H1 (cell line): Measurements from ENCODE around the gene IPO9. TPM values are rescaled to one million over a fixed set of nuclear protein-coding genes. Genes with fewer than 3 reads are reported as not detected.

Experiments used
- CTCF ChIA-PET: fragments of 300-600 bp; sonication (Branson Sonifier 250); formaldehyde crosslinking; loops from one replicate; lab custom pipeline; 2021; ENCODE audit not compliant: partially characterized antibody; lab: Charles Lee
- POLR2A ChIA-PET: fragments of 300-600 bp; sonication (Branson Sonifier 250); formaldehyde crosslinking; loops from one replicate; lab custom pipeline; 2021; ENCODE audit warnings: inconsistent platforms; ENCODE audit not compliant: partially characterized antibody; lab: Charles Lee
- DNase-seq, 2 experiments: peaks; one replicate each; pipeline versions ENCODE4 v3.0.0 to v3.0.0-alpha.2; 2010 to 2022; ENCODE audit warnings: low spot score in 2 of 2, low read depth in 1 of 2, mixed read lengths in 1 of 2
- FAIRE-seq: peaks from 2 replicates; lab custom pipeline; 2011; peaks lifted over from hg19 to GRCh38; lab: Jason Lieb, UNC
- H2AFZ ChIP-seq: 2 replicates; pipeline ENCODE4 v1.8.1; 2012; ENCODE audit warnings: low read length, inconsistent platforms
- H2AK5ac ChIP-seq: 2 replicates; pipeline ENCODE4 v1.6.1; 2013; ENCODE audit warnings: low read depth, low read length
- H2BK120ac ChIP-seq: replicated peaks from 2 replicates; pipeline ENCODE3; 2013; ENCODE audit warnings: low read depth, low read length, inconsistent platforms
- H2BK12ac ChIP-seq: 2 replicates; pipeline ENCODE4 v1.6.1; 2013; ENCODE audit warnings: low read depth, low read length
- H2BK15ac ChIP-seq: 2 replicates; pipeline ENCODE4 v1.6.1; 2013; ENCODE audit warnings: low read length
- H2BK20ac ChIP-seq: 2 replicates; pipeline ENCODE4 v1.6.1; 2013; ENCODE audit warnings: low read length
- H2BK5ac ChIP-seq: 2 replicates; pipeline ENCODE4 v1.6.1; 2013; ENCODE audit warnings: low read depth, low read length
- H3K14ac ChIP-seq: 2 replicates; pipeline ENCODE4 v1.6.1; 2013; ENCODE audit warnings: inconsistent platforms; ENCODE audit not compliant: insufficient read length
- H3K18ac ChIP-seq: 2 replicates; pipeline ENCODE4 v1.6.1; 2013; ENCODE audit warnings: low read length; ENCODE audit errors: extremely low read depth
- H3K23ac ChIP-seq: 2 replicates; pipeline ENCODE4 v1.6.1; 2013; ENCODE audit warnings: inconsistent platforms; ENCODE audit not compliant: insufficient read length
- H3K23me2 ChIP-seq: 2 replicates; pipeline ENCODE4 v1.6.1; 2013; ENCODE audit warnings: low read depth, low read length
- H3K27ac ChIP-seq: 2 replicates; pipeline ENCODE4 v1.6.1; 2011; ENCODE audit warnings: low read depth, low read length, inconsistent platforms
- H3K27me3 ChIP-seq, 4 experiments: replicated peaks in 1 of 4; 1 replicate in 1 of 4; 2 replicates in 3 of 4; pipeline versions ENCODE4 v1.6.1 to v1.8.1; 2011 to 2013; ENCODE audit warnings: low read length in 3 of 4, mild to moderate bottlenecking in 3 of 4, inconsistent platforms in 2 of 4, mixed read lengths in 2 of 4, moderate library complexity in 1 of 4; ENCODE audit not compliant: control insufficient read depth in 3 of 4, insufficient read depth in 3 of 4; ENCODE audit errors: extremely low read depth in 1 of 4
- H3K36me3 ChIP-seq, 4 experiments: 2 replicates each; pipeline versions ENCODE4 v1.6.1 to v1.8.1; 2011 to 2013; ENCODE audit warnings: mild to moderate bottlenecking in 4 of 4, low read length in 3 of 4, moderate library complexity in 2 of 4, control low read depth in 1 of 4, inconsistent platforms in 1 of 4; ENCODE audit not compliant: insufficient read depth in 4 of 4, control insufficient read depth in 2 of 4
- H3K4ac ChIP-seq: replicated peaks from 2 replicates; pipeline ENCODE3; 2013; ENCODE audit warnings: low read length, low read depth, mixed read lengths, inconsistent platforms; ENCODE audit not compliant: insufficient read length
- H3K4me1 ChIP-seq, 4 experiments: replicated peaks in 1 of 4; 1 replicate in 1 of 4; 2 replicates in 3 of 4; pipeline versions ENCODE4 v1.6.1 to v1.8.1; 2011 to 2013; ENCODE audit warnings: low read length in 3 of 4, inconsistent platforms in 2 of 4, mixed read lengths in 1 of 4; ENCODE audit not compliant: insufficient read depth in 4 of 4, control insufficient read depth in 3 of 4
- H3K4me2 ChIP-seq, 2 experiments: 2 replicates each; pipeline versions ENCODE4 v1.6.1 to v1.8.1; 2011 to 2013; ENCODE audit warnings: low read depth in 2 of 2, low read length in 2 of 2, control low read depth in 1 of 2, inconsistent platforms in 1 of 2, mild to moderate bottlenecking in 1 of 2; ENCODE audit not compliant: insufficient read depth in 1 of 2
- H3K4me3 ChIP-seq, 4 experiments: fragments of 200-600, 300-600 bp in 1 of 4; sonication (generic), shearing (Covaris generic), sonication (Bioruptor Twin) in 1 of 4; 2 replicates each; pipeline versions ENCODE4 v1.5.1 to v1.8.1; 2011 to 2016; ENCODE audit warnings: low read length in 4 of 4, low read depth in 3 of 4, control low read depth in 2 of 4, inconsistent platforms in 2 of 4, mild to moderate bottlenecking in 2 of 4, mixed read lengths in 1 of 4, moderate library complexity in 1 of 4; ENCODE audit not compliant: insufficient read depth in 2 of 4; ENCODE audit errors: extremely low read depth in 1 of 4
- H3K56ac ChIP-seq: replicated peaks from 2 replicates; pipeline ENCODE3; 2013; ENCODE audit warnings: low read depth, mild to moderate bottlenecking, mixed read lengths, low read length, inconsistent platforms; ENCODE audit not compliant: insufficient read length
- H3K79me1 ChIP-seq: 2 replicates; pipeline ENCODE4 v1.6.1; 2013; ENCODE audit warnings: low read depth, low read length, control low read depth
- H3K79me2 ChIP-seq, 2 experiments: 2 replicates each; pipeline versions ENCODE4 v1.6.1 to v1.8.1; 2012 to 2013; ENCODE audit warnings: low read length in 2 of 2, mild to moderate bottlenecking in 2 of 2, inconsistent platforms in 1 of 2; ENCODE audit not compliant: insufficient read depth in 2 of 2, control insufficient read depth in 1 of 2
- H3K9ac ChIP-seq, 4 experiments: replicated peaks in 1 of 4; 1 replicate in 1 of 4; 2 replicates in 3 of 4; pipeline versions ENCODE4 v1.6.1 to v1.8.1; 2011 to 2013; ENCODE audit warnings: low read depth in 3 of 4, low read length in 3 of 4, control low read depth in 2 of 4, mild to moderate bottlenecking in 2 of 4, moderate library complexity in 2 of 4, inconsistent platforms in 1 of 4; ENCODE audit errors: extremely low read depth in 1 of 4
- H3K9me3 ChIP-seq, 2 experiments: 2 replicates each; pipeline versions ENCODE4 v1.6.1 to v1.8.1; 2012 to 2013; ENCODE audit warnings: mild to moderate bottlenecking in 2 of 2, moderate library complexity in 2 of 2, control low read depth in 1 of 2, inconsistent platforms in 1 of 2, low read depth in 1 of 2, low read length in 1 of 2, mixed read lengths in 1 of 2; ENCODE audit not compliant: insufficient read depth in 2 of 2
- H4K20me1 ChIP-seq, 2 experiments: replicated peaks in 1 of 2; 2 replicates each; pipeline versions ENCODE3 to v1.8.1; 2011 to 2013; ENCODE audit warnings: inconsistent platforms in 2 of 2, low read length in 2 of 2, mild to moderate bottlenecking in 1 of 2; ENCODE audit not compliant: insufficient read depth in 2 of 2, control insufficient read depth in 1 of 2
- H4K5ac ChIP-seq: 2 replicates; pipeline ENCODE4 v1.6.1; 2013; ENCODE audit warnings: low read length, low read depth, mixed read lengths, inconsistent platforms; ENCODE audit not compliant: insufficient read length
- H4K8ac ChIP-seq: 2 replicates; pipeline ENCODE4 v1.8.0; 2013; ENCODE audit warnings: mild to moderate bottlenecking, moderate library complexity, low read length, inconsistent platforms; ENCODE audit not compliant: insufficient read depth; ENCODE audit errors: extremely low read depth
- H4K91ac ChIP-seq: replicated peaks from 2 replicates; pipeline ENCODE3; 2013; ENCODE audit warnings: low read length, mixed read lengths, inconsistent platforms; ENCODE audit not compliant: insufficient read length
- CBX8 ChIP-seq: fragments of 300-800, 300-1000 bp; sonication (generic); IDR thresholded peaks from 2 replicates; pipeline ENCODE4 v1.7.1; 2016; ENCODE audit warnings: low read depth, low read length, borderline replicate concordance
- CEBPB ChIP-seq: IDR thresholded peaks from 2 replicates; pipeline ENCODE4 v1.6.1; 2012; ENCODE audit warnings: low read depth, low read length
- CTCF ChIP-seq, 3 experiments: IDR thresholded peaks; 1 replicate in 2 of 3; 2 replicates in 1 of 3; pipeline versions ENCODE4 v1.5.1 to v1.6.1; 2011; ENCODE audit warnings: low read length in 3 of 3, mild to moderate bottlenecking in 3 of 3, inconsistent platforms in 2 of 3, low read depth in 1 of 3, moderate library complexity in 1 of 3; ENCODE audit not compliant: insufficient read depth in 1 of 3; ENCODE audit errors: control extremely low read depth in 1 of 3
- E2F6 ChIP-seq: IDR thresholded peaks from 2 replicates; pipeline ENCODE4 v1.6.1; 2012; ENCODE audit warnings: inconsistent platforms
- EP300 ChIP-seq, 2 experiments: IDR thresholded peaks; 1 replicate in 1 of 2; 2 replicates in 1 of 2; pipeline ENCODE4 v1.6.1; 2011 to 2012; ENCODE audit warnings: low read depth in 2 of 2, low read length in 2 of 2, mild to moderate bottlenecking in 2 of 2, borderline replicate concordance in 1 of 2, inconsistent platforms in 1 of 2, moderate library complexity in 1 of 2
- HDAC6 ChIP-seq: IDR thresholded peaks from one replicate; pipeline ENCODE4 v1.7.1; 2012; ENCODE audit warnings: low read depth, mild to moderate bottlenecking, inconsistent platforms, low read length, moderate library complexity
- RXRA ChIP-seq: IDR thresholded peaks from 2 replicates; pipeline ENCODE4 v1.6.1; 2011; ENCODE audit warnings: low read depth, mild to moderate bottlenecking, low read length, moderate library complexity; ENCODE audit not compliant: insufficient read depth
- SIN3A ChIP-seq, 2 experiments: IDR thresholded peaks in 1 of 2; conservative IDR thresholded peaks in 1 of 2; 2 replicates each; pipeline ENCODE4 v1.6.1; 2011 to 2012; ENCODE audit warnings: low read length in 2 of 2, improper control_type of control experiment in 1 of 2, low read depth in 1 of 2, mild to moderate bottlenecking in 1 of 2
- TAF1 ChIP-seq: IDR thresholded peaks from 2 replicates; pipeline ENCODE4 v1.6.1; 2011; ENCODE audit warnings: mild to moderate bottlenecking, low read depth, low read length
- ZNF274 ChIP-seq: IDR thresholded peaks from 2 replicates; pipeline ENCODE4 v1.7.0; 2012; ENCODE audit warnings: low read length, borderline replicate concordance; ENCODE audit errors: extremely low read depth
- WGBS, 2 experiments: shearing (Covaris generic) in 1 of 2; methylation state at CpG; one replicate each; pipeline versions ENCODE4 v1.1.6 to v1.1.7; 2013 to 2015; ENCODE audit warnings: low lambda C conversion rate in 2 of 2, mixed read lengths in 2 of 2, inconsistent platforms in 1 of 2, low coverage in 1 of 2, missing lambda C conversion rate in 1 of 2; ENCODE audit not compliant: insufficient replicate concordance in 2 of 2, insufficient coverage in 1 of 2, insufficient read length in 1 of 2; ENCODE audit errors: extremely low coverage in 1 of 2, missing lambda C conversion rate in 1 of 2; 5-methylcytosine and 5-hydroxymethylcytosine counted together
- polyA plus RNA-seq, 7 experiments: library from polyadenylated mRNA; depleted of rRNA in 3 of 7; stranded (reverse) in 5 of 7; unstranded in 2 of 7; fragments of >200 nt in 5 of 7; fragments of 200-250 nt in 2 of 7; gene quantifications; 1 replicate in 5 of 7; 2 replicates in 1 of 7; 4 replicates in 1 of 7; pipeline versions ENCODE4 v1.2.1 to v1.2.3, GENCODE V29; 2011 to 2013; ENCODE audit warnings: missing spikeins in 2 of 7, mixed read lengths in 2 of 7
- total RNA-seq: library from RNA; stranded (reverse); fragmentation: NEBNext Ultra II Directional; extraction: Animal tissue kit (Norgen Biotek cat#: 25700); gene quantifications from 2 replicates; pipeline ENCODE4 v1.2.1, GENCODE V29; 2021

IPO9 gene
- total and polyA plus RNA-seq, 2 of the 8 experiments (the other 6 are each of a cell fraction or from before 2014, with no cell fraction given) = 61.0 to 122 TPM

- Histone ChIP-seq H3K9ac (no peak overlapping the region), H3K23ac (no peak overlapping the region), H2BK20ac (no peak overlapping the region), H2AK5ac (no peak overlapping the region), H2BK15ac (no peak overlapping the region), H4K91ac (no peak overlapping the region), H3K14ac (no peak overlapping the region), H4K8ac (no peak overlapping the region), H3K9me3 (no peaks in the 10 kb centered on the region), H2BK12ac (no peak overlapping the region), H3K36me3 (no peaks in the 10 kb centered on the region), H3K56ac (no peak overlapping the region), H3K79me2 (no peaks in the 10 kb centered on the region), H4K20me1 (no peaks in the 10 kb centered on the region), H3K27me3 (no peaks in the 10 kb centered on the region), H3K23me2 (no peaks in the 10 kb centered on the region), H2AFZ (no peak overlapping the region), H3K4me2 (no peak overlapping the region), H3K79me1 (no peaks in the 10 kb centered on the region), H3K4me1 (no peaks in the 10 kb centered on the region), H2BK5ac (no peak overlapping the region), H3K18ac (no peak overlapping the region), H3K27ac (no peak overlapping the region), H3K4me3 (no peak overlapping the region), H2BK120ac (no peak overlapping the region), H4K5ac (no peak overlapping the region), H3K4ac (no peak overlapping the region)
- ChIA-PET CTCF (interaction anchor here (0.9 to 3.1 kb wide), 4 partner anchors 12 to 32 kb away, joined by 3 to 19 read pairs (median 6); no protein-coding TSS in a partner anchor), POLR2A (interaction anchor here (1.5 kb wide), 1 partner anchor 27 kb away, joined by 4 read pairs; the partner anchor contains the start of gene TIMM17A)
- DNase-seq (no peak), FAIRE-seq (no peak)
- WGBS, 2 experiments = 85% methylated on average over 3 of the region's 3 CpGs; no CpG with 5 or more reads in 1 of the 2 experiments
- no peak for TF ChIP-seq SIN3A (conservative IDR thresholded peaks at IDR 0.05 in 1 of 2, IDR thresholded peaks at IDR 0.05 in 1 of 2; ENCODE audit: low read depth in 1 of 2, low read length in 2 of 2)
- no peak for TF ChIP-seq HDAC6
- no peak for TF ChIP-seq ZNF274
- no peak for TF ChIP-seq RXRA
- TF ChIP-seq CBX8 = no peak
- no peak for TF ChIP-seq E2F6
- TF ChIP-seq CTCF (IDR thresholded peaks at IDR 0.05; ENCODE audit: control extremely low read depth in 1 of 3, insufficient read depth in 1 of 3, low read depth in 1 of 3, low read length in 3 of 3) = no peak
- no peak for TF ChIP-seq TAF1
- TF ChIP-seq CEBPB = no peak
- TF ChIP-seq EP300 (IDR thresholded peaks at IDR 0.05; ENCODE audit: borderline replicate concordance in 1 of 2, low read depth in 2 of 2, low read length in 2 of 2) = no peak
Observed at GRCh38 chr1:201928266-201928665, 99.3 kb downstream of the IPO9 start.
